HFFc6 (cell line): ENCODE measurements around the gene MAGEA9B. TPM values are rescaled to one million over a fixed set of nuclear protein-coding genes. Genes with fewer than 3 reads are reported as not detected.
A peak's percentile ranks its signal among the peaks of the same experiment; 100 is the strongest.
"Not testable (repeated sequence)": the region's sequence is repeated elsewhere in the genome, so short reads cannot be mapped to it uniquely, and the experiment has no call there.

Experiments
- DNase-seq: peaks from one replicate; pipeline ENCODE4 v3.0.0-alpha.2; 2018
- H3K27ac Mint-ChIP-seq: 2 replicates; pipeline ENCODE4 v1.8.0; 2020; ENCODE audit warnings: mild to moderate bottlenecking, mixed read lengths
- H3K27me3 Mint-ChIP-seq: 2 replicates; pipeline ENCODE4 v1.8.0; 2021; ENCODE audit warnings: mild to moderate bottlenecking, moderate library complexity, mixed read lengths; ENCODE audit not compliant: insufficient read depth
- H3K36me3 Mint-ChIP-seq: 2 replicates; pipeline ENCODE4 v1.8.0; 2021; ENCODE audit warnings: low read depth, mixed read lengths
- H3K4me1 Mint-ChIP-seq: 2 replicates; pipeline ENCODE4 v1.8.0; 2020; ENCODE audit warnings: low read depth, mixed read lengths
- H3K4me3 Mint-ChIP-seq: 2 replicates; pipeline ENCODE4 v1.8.0; 2020; ENCODE audit warnings: mild to moderate bottlenecking, moderate library complexity, mixed read lengths
- H3K9me3 Mint-ChIP-seq: 2 replicates; pipeline ENCODE4 v1.8.0; 2020; ENCODE audit warnings: mild to moderate bottlenecking, mixed read lengths
- total RNA-seq, 6 experiments: library from RNA; stranded (reverse); fragmentation: NEBNext Ultra II Directional; extraction: Animal tissue kit (Norgen Biotek cat#: 25700); gene quantifications; 2 replicates in 1 of 6; 3 replicates in 5 of 6; pipeline ENCODE4 v1.2.3, GENCODE V29; 2021
- TF ChIP-seq, protein P1 (sequence below): fragments of 200-600 bp; sonication (generic); IDR thresholded peaks from 2 replicates; pipeline ENCODE4 v1.5.0; 2021; ENCODE audit warnings: antibody characterized with exemption, mild to moderate bottlenecking

MAGEA9B gene
- total RNA-seq, 6 experiments from 2014 or later, result not detected

- Mint-ChIP-seq H3K4me3 (peak overlapping the region; percentile 93), H3K4me1 (peaks cover 5% of the 10 kb centered on the region; the same call in 1 of the 2 replicates), H3K27ac (peak overlapping the region; percentile 100), H3K27me3 (no peaks in the 10 kb centered on the region), H3K9me3 (no peaks in the 10 kb centered on the region), H3K36me3 (no peaks in the 10 kb centered on the region)
- TF ChIP-seq, protein P1, sequence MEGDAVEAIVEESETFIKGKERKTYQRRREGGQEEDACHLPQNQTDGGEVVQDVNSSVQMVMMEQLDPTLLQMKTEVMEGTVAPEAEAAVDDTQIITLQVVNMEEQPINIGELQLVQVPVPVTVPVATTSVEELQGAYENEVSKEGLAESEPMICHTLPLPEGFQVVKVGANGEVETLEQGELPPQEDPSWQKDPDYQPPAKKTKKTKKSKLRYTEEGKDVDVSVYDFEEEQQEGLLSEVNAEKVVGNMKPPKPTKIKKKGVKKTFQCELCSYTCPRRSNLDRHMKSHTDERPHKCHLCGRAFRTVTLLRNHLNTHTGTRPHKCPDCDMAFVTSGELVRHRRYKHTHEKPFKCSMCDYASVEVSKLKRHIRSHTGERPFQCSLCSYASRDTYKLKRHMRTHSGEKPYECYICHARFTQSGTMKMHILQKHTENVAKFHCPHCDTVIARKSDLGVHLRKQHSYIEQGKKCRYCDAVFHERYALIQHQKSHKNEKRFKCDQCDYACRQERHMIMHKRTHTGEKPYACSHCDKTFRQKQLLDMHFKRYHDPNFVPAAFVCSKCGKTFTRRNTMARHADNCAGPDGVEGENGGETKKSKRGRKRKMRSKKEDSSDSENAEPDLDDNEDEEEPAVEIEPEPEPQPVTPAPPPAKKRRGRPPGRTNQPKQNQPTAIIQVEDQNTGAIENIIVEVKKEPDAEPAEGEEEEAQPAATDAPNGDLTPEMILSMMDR, result no peak
- no peak for DNase-seq
Observed at GRCh38 chrX:149541521-149542047, 45.7 kb downstream of the MAGEA9B start.

GRCh38 chrX:149540621-149541520 lies 46.4 kb downstream of the MAGEA9B start, which contains the start of gene EOLA1:
Gene EOLA1 (plus strand): TSS chrX:149541012. CDS start chrX:149545631, 4,619 bp downstream.
- TF ChIP-seq, protein P1, result no peak
- Mint-ChIP-seq H3K27ac (peak within 1 kb of the TSS; percentile 100), H3K27me3 (no peaks in the 10 kb centered on the region), H3K4me3 (peak within 1 kb of the TSS; percentile 93), H3K36me3 (no peaks in the 10 kb centered on the region), H3K4me1 (peaks cover 5% of the 10 kb centered on the region; the same call in 1 of the 2 replicates), H3K9me3 (no peaks in the 10 kb centered on the region)
- peak; percentile 92 for DNase-seq

DNA sequence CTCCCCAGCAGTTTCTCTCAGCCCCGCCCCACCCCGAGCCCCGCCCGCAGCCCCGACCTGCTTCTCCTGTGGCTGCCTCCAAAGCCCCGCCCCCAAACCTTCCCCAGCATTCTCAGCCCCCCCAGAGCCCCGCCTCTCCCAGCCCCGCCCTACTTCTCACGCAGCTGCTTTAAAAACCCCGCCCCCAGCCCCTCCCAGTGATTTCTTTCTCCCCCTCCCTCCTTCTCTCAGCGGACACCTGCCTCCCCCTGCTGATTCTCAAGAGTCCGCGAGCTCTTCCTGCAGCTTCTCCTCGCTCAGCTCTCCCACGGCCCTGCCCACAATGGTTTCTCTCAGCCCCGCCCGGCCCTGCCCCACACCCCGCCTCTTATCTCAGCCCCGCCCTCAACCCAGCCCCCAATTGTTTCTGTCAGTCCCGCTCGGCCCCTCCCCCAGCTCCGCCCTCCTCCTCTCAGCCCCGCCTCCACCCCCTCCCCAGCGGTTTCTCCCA lies 47.1 kb downstream of the MAGEA9B start:
- TF ChIP-seq, protein P1, result no peak
- H3K27ac Mint-ChIP-seq, result peak overlapping the region; percentile 100
- H3K4me1 Mint-ChIP-seq, result peaks cover 5% of the 10 kb centered on the region; the same call in 1 of the 2 replicates
- no peaks in the 10 kb centered on the region for H3K9me3 Mint-ChIP-seq
- H3K27me3 Mint-ChIP-seq, result no peaks in the 10 kb centered on the region
- DNase-seq, result peak; percentile 69
- H3K36me3 Mint-ChIP-seq, result no peaks in the 10 kb centered on the region
- peak overlapping the region; percentile 93 for H3K4me3 Mint-ChIP-seq

DNA sequence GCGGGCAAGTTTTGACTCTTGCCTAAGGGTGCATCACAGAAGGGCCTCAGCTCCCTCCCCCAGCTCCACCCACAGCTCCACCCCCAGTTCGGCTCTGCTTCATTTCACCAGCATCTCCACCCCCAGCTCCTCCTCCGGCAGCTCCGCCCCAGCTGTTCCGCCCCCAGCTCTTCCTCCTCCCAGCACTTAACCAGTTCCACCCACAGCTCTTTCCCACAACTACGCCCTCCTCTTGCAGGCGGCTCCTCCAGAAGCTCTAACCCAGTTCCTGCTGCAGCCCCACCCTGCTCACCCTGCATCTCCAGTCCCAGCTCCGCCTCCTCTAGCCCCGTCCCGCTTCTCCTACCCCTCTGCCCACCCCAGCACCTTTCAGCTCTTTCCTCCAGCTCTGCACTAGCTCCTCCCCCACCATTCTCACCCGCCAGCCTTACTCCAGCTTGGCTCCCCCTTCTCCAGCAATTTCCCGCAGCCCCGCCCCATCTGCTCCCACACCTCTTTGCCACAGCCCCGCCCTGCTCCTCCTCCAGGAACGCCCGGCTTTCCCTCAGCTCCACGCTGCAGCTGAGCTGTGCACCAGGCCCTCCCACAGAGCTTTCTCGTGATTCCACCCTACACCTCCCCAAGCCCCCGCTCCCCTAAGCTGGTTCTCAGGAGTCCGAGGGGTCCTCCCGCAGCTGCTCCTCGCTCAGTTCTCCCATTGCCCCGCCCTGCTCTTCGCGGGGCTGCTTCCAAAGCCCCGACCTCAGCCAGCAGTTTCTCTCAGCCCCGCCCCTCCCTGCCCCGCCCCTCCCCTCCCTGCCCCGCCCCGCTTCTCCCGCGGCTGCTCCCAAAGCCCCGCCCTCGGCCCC lies 47.8 kb downstream of the MAGEA9B start:
- Mint-ChIP-seq H3K9me3 (no peaks in the 10 kb centered on the region), H3K27me3 (no peaks in the 10 kb centered on the region), H3K4me3 (peak overlapping the region; percentile 88), H3K27ac (peak overlapping the region; percentile 83), H3K4me1 (peaks cover 5% of the 10 kb centered on the region; the same call in 1 of the 2 replicates), H3K36me3 (no peaks in the 10 kb centered on the region)
- TF ChIP-seq, protein P1, result no peak
- peak; percentile 91 for DNase-seq

GRCh38 chrX:149537474-149537873 lies 49.8 kb downstream of the MAGEA9B start:
- not testable (repeated sequence) for H3K4me3 Mint-ChIP-seq, H3K9me3 Mint-ChIP-seq, DNase-seq, H3K36me3 Mint-ChIP-seq, H3K4me1 Mint-ChIP-seq, H3K27ac Mint-ChIP-seq, H3K27me3 Mint-ChIP-seq

DNA sequence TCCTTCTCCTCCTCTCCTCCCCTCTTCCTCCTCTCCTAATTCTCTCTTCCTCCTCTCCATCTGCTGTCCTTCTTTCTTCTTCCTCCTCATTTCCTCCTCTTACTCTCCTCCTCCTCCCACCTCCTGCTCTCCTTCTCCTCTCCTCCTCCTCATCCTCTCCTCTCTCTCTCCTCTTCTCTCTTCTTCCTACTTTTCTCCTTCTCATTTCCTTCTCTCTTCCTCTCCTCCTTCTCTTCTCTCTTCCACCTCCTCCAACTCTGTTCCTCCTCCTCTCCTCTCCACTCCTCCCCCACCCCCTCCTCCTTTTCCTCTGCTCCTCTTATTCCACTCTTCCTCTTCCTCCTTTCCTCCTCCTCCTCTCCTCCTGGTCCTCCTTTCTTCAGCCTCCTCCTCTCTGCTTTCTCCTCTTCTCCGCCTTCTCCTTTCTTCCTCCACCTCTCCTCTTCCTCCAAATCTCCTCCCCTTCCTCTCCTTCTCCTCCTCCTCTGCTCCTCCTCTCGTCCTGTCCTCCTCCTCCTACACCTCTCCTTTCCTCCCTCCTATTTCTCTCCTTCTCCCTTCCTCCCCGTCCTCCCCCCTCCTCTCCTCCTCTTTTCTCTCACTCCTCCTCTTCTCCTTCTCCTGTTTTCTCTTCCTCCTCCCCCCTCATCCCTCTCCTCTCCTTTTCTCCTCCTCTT lies 52.2 kb downstream of the MAGEA9B start:
- not testable (repeated sequence) for H3K4me1 Mint-ChIP-seq, H3K9me3 Mint-ChIP-seq, H3K27me3 Mint-ChIP-seq, H3K4me3 Mint-ChIP-seq, DNase-seq, H3K36me3 Mint-ChIP-seq, H3K27ac Mint-ChIP-seq

DNA sequence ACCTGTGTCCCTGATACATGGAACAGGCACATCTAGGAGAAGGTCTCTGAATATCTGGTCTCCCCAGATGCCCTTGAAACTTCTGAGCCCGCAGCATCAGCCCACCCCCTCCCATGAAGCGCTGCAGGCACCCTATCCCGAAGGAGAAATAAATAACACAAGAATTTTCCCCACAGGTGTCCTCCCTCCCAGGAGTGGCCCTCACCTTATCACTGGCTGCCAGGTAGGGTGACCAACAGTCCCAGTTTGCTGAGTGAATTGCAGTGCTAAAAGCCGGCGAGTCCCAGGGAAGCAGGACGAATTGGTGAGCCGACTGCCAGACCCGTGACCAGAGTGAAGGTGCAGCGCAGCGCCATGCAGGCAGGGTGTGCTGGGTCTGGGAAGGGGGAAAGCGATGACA lies 53.3 kb downstream of the MAGEA9B start:
- not testable (repeated sequence) for DNase-seq, H3K27me3 Mint-ChIP-seq, H3K4me1 Mint-ChIP-seq, H3K36me3 Mint-ChIP-seq, H3K4me3 Mint-ChIP-seq, H3K9me3 Mint-ChIP-seq, H3K27ac Mint-ChIP-seq

GRCh38 chrX:149532868-149533267 lies 54.4 kb downstream of the MAGEA9B start:
- H3K36me3 Mint-ChIP-seq, H3K9me3 Mint-ChIP-seq, H3K27me3 Mint-ChIP-seq, H3K4me3 Mint-ChIP-seq, DNase-seq, H3K27ac Mint-ChIP-seq, H3K4me1 Mint-ChIP-seq: not testable (repeated sequence)
